GM18507 (cell line): Measurements from ENCODE around the gene SELENOT.

Experiments
- DNase-seq: peaks from one replicate; pipeline ENCODE4 v3.0.0; 2011; ENCODE audit warnings: low read depth; ENCODE audit not compliant: insufficient read length; ENCODE audit errors: extremely low spot score
- FAIRE-seq: peaks from 2 replicates; lab custom pipeline; 2011; peaks lifted over from hg19 to GRCh38; lab: Jason Lieb, UNC

SELENOT gene

GRCh38 chr3:150640256-150640655 lies 37.1 kb downstream of the SELENOT start:
- DNase-seq (no peak), FAIRE-seq (no peak)

GRCh38 chr3:150653110-150653561 lies 50.0 kb downstream of the SELENOT start:
- peak; percentile 70 for FAIRE-seq
- no peak for DNase-seq

GRCh38 chr3:150656316-150656715 lies 53.2 kb downstream of the SELENOT start:
- FAIRE-seq (no peak), DNase-seq (no peak)

- FAIRE-seq, result no peak
- no peak for DNase-seq
Measured at GRCh38 chr3:150662410-150663200, 59.5 kb downstream of the SELENOT start.

GRCh38 chr3:150663461-150663860 lies 60.3 kb downstream of the SELENOT start:
- no peak for FAIRE-seq
- no peak for DNase-seq

GRCh38 chr3:150666167-150666566 lies 63.0 kb downstream of the SELENOT start:
- FAIRE-seq, result no peak

GRCh38 chr3:150673966-150674365 lies 70.8 kb downstream of the SELENOT start:
- FAIRE-seq (no peak), DNase-seq (no peak)

More at GRCh38 chr3:150666167-150666566, 63.0 kb downstream of the SELENOT start:
- no peak for DNase-seq

- FAIRE-seq (peak; percentile 50), DNase-seq (no peak)
Measured at GRCh38 chr3:150675587-150675986, 72.5 kb downstream of the SELENOT start.
